DOHH2 (cell line): ENCODE results near the gene CCR2.

Experiments
- H3F3A ChIP-seq: fragments of 200-600 bp; sonication (generic), shearing (Covaris generic); 2 replicates; pipeline ENCODE4 v1.6.0; 2016; ENCODE audit warnings: antibody characterized with exemption, mild to moderate bottlenecking; ENCODE audit not compliant: control insufficient read depth, insufficient read depth
- H3K27ac ChIP-seq: fragments of 200-600 bp; sonication (generic); 2 replicates; pipeline ENCODE4 v1.5.1; 2014; ENCODE audit warnings: low read depth, mild to moderate bottlenecking, low read length, moderate library complexity
- H3K27me3 ChIP-seq: fragments of 200-600 bp; sonication (generic); 2 replicates; pipeline ENCODE4 v1.6.1; 2014; ENCODE audit warnings: mild to moderate bottlenecking, low read length, mixed read lengths; ENCODE audit not compliant: control insufficient read depth
- H3K36me3 ChIP-seq: fragments of 200-600 bp; sonication (generic); 2 replicates; pipeline ENCODE4 v1.6.1; 2014; ENCODE audit warnings: mild to moderate bottlenecking, low read length, moderate library complexity, mixed read lengths; ENCODE audit not compliant: control insufficient read depth
- H3K4me1 ChIP-seq: fragments of 200-600 bp; sonication (generic); 2 replicates; pipeline ENCODE4 v1.6.1; 2014; ENCODE audit warnings: mild to moderate bottlenecking, low read length, mixed read lengths; ENCODE audit not compliant: control insufficient read depth
- H3K4me2 ChIP-seq: fragments of 200-600 bp; sonication (generic); 2 replicates; pipeline ENCODE4 v1.6.0; 2014; ENCODE audit warnings: mild to moderate bottlenecking, low read length, moderate library complexity
- H3K4me3 ChIP-seq: fragments of 200-600 bp; sonication (generic); 2 replicates; pipeline ENCODE4 v1.5.1; 2014; ENCODE audit warnings: mild to moderate bottlenecking, low read length, mixed read lengths
- H3K79me2 ChIP-seq: fragments of 200-600 bp; sonication (generic); 2 replicates; pipeline ENCODE4 v1.6.1; 2014; ENCODE audit warnings: mild to moderate bottlenecking, low read length, mixed read lengths; ENCODE audit not compliant: control insufficient read depth
- H3K9me2 ChIP-seq: fragments of 200-600 bp; sonication (generic); replicated peaks from 2 replicates; pipeline ENCODE4 v1.6.1; 2014; ENCODE audit warnings: mild to moderate bottlenecking, low read length, mixed read lengths; ENCODE audit not compliant: control insufficient read depth
- H3K9me3 ChIP-seq: fragments of 200-600 bp; sonication (generic); 2 replicates; pipeline ENCODE4 v1.6.1; 2014; ENCODE audit warnings: antibody characterized with exemption, low read length, mixed read lengths; ENCODE audit not compliant: control insufficient read depth, insufficient read depth
- H4K20me1 ChIP-seq: fragments of 200-600 bp; sonication (generic); 2 replicates; pipeline ENCODE4 v1.6.0; 2014; ENCODE audit warnings: low read depth, mild to moderate bottlenecking, antibody characterized with exemption, low read length, moderate library complexity; ENCODE audit not compliant: control insufficient read depth, insufficient read depth
- CTCF ChIP-seq: fragments of 200-600 bp; sonication (generic); IDR thresholded peaks from one replicate; pipeline ENCODE4 v1.5.1; 2014; ENCODE audit warnings: antibody characterized with exemption, mild to moderate bottlenecking, low read depth, low read length; ENCODE audit not compliant: poor library complexity, severe bottlenecking
- EZH2phosphoT487 ChIP-seq: fragments of 200-600 bp; sonication (generic); IDR thresholded peaks from 2 replicates; pipeline ENCODE4 v1.6.1; 2017; ENCODE audit warnings: borderline replicate concordance, mild to moderate bottlenecking, antibody characterized with exemption, low read length, moderate library complexity, mixed read lengths

CCR2 gene

GRCh38 chr3:46365737-46366524 lies 12.0 kb downstream of the CCR2 start:
- H3K4me3 ChIP-seq: no peak overlapping the region
- TF ChIP-seq EZH2phosphoT487 (no peak), CTCF (no peak)
- no peaks in the 10 kb centered on the region for H4K20me1 ChIP-seq
- no peaks in the 10 kb centered on the region for H3K79me2 ChIP-seq
- no peak overlapping the region for H3K27ac ChIP-seq
- H3F3A ChIP-seq: no peaks in the 10 kb centered on the region
- no peaks in the 10 kb centered on the region for H3K9me2 ChIP-seq
- H3K4me1 ChIP-seq: no peaks in the 10 kb centered on the region
- H3K36me3 ChIP-seq: no peaks in the 10 kb centered on the region
- H3K9me3 ChIP-seq: no peaks in the 10 kb centered on the region
- H3K27me3 ChIP-seq: peaks cover 54% of the 10 kb centered on the region
- H3K4me2 ChIP-seq: no peak overlapping the region

DNA sequence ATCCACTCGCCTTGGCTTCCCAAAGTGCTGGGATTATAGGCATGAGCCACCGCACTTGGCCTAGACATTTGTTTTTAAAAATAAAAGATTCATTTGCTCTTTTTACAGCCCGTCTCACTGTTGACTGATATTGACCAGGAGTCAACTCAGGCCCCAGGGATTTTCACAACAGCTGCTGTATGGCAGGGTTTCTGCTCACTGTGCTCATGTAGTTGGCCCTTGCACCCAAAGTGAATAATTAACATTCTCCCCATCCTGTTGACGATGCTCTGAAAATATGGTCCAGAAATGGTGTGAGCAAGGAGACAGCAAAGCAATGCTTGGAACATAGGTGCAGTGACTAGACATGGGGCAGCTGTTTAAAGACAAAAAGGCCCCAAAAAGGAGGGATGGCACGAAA lies 13.9 kb downstream of the CCR2 start:
- peaks cover 56% of the 10 kb centered on the region for H3K27me3 ChIP-seq
- H4K20me1 ChIP-seq: no peaks in the 10 kb centered on the region
- H3K27ac ChIP-seq: no peak overlapping the region
- no peaks in the 10 kb centered on the region for H3K79me2 ChIP-seq
- H3K9me3 ChIP-seq: no peaks in the 10 kb centered on the region
- H3F3A ChIP-seq: no peaks in the 10 kb centered on the region
- H3K4me1 ChIP-seq: no peaks in the 10 kb centered on the region
- no peaks in the 10 kb centered on the region for H3K9me2 ChIP-seq
- TF ChIP-seq EZH2phosphoT487: no peak
- TF ChIP-seq CTCF: no peak
- H3K4me2 ChIP-seq: no peak overlapping the region
- no peak overlapping the region for H3K4me3 ChIP-seq
- H3K36me3 ChIP-seq: no peaks in the 10 kb centered on the region

DNA sequence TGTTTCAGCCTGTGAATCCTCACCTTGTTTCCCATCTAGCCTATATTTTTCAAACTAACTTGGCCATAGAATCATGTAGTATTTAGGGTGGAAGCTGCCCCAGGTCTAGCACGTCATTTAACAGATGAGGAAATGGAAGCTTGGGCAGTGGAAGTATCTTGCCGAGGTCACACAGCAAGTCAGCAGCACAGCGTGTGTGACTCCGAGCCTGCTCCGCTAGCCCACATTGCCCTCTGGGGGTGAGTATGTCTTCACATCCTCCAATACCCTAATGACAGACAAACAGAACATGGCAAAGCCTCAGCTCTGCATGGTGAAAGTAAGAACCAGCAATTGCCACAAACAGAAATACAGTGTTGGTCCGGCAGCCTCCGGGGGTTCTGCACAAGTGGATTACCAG lies 14.7 kb downstream of the CCR2 start:
- Histone ChIP-seq H3K36me3 (no peaks in the 10 kb centered on the region), H3K27ac (no peak overlapping the region), H3F3A (no peaks in the 10 kb centered on the region), H3K9me2 (no peaks in the 10 kb centered on the region), H3K9me3 (no peaks in the 10 kb centered on the region), H3K79me2 (no peaks in the 10 kb centered on the region), H4K20me1 (no peaks in the 10 kb centered on the region), H3K4me1 (no peaks in the 10 kb centered on the region), H3K27me3 (peaks cover 51% of the 10 kb centered on the region), H3K4me3 (no peak overlapping the region), H3K4me2 (no peak overlapping the region)
- no peak for TF ChIP-seq EZH2phosphoT487
- no peak for TF ChIP-seq CTCF
